HG02798 (cell line): ENCODE measurements around the gene SLC35C1.

Source experiments
- ATAC-seq: cut with Tn5 transposase; IDR thresholded peaks from one replicate; pipeline ENCODE4 v1.9.1; 2021; ENCODE audit warnings: mild to moderate bottlenecking; ENCODE audit not compliant: unreplicated experiment, poor library complexity

The SLC35C1 gene

DNA sequence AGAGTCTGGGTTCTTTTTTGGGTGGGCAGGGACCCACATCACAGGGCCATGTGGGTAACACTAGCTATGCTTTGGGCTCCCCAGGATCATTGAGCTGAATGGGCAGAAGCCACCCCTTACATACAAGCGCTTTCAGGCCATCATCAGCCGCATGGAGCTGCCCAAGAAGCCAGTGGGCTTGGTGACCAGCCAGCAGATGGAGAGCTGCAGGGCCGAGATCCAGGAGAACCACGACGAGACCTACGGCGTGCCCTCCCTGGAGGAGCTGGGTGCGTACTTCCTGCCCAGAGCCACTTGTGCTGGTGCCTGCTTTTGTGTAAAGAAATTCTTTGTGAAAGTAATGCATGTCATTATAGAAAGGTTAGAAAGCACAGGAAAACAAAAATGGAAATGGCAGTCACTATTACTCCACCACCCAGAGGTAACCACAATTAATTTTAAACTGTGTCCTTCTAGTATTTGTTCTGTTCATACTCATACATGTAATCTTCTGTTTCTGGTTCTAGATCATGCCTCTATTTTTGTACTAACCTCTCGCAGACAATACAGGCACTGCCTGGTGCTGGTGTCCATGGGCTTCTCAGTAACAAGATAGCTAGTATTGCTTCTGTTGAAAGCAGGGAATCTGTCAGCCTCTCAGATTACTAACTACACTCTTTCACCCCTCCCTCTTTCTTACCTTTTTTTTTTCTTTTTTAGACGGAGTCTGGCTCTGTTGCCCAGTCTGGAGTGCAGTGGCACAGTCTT lies 56.0 kb downstream of the SLC35C1 start:
- no peak for ATAC-seq
